Upper lobe of left lung (tissue), 4 donors: ENCODE results near the gene EDN2.

ENCODE experiments used
- EP300 ChIP-seq, 4 donors: sonication (generic); formaldehyde crosslinking; IDR thresholded peaks; one replicate each; pipeline ENCODE4 v1.5.1; 2017; ENCODE audit warnings: antibody characterized with exemption in 4 of 4, control low read depth in 2 of 4
- POLR2A ChIP-seq, 4 donors: fragments of 450-650 bp; IDR thresholded peaks; one replicate each; pipeline ENCODE4 v1.5.1; 2016 to 2017; ENCODE audit warnings: antibody characterized with exemption in 4 of 4, mild to moderate bottlenecking in 2 of 4
- POLR2AphosphoS5 ChIP-seq, 2 donors: sonication (generic); formaldehyde crosslinking; IDR thresholded peaks; one replicate each; pipeline ENCODE4 v1.5.1; 2017; ENCODE audit warnings: antibody characterized with exemption in 2 of 2
- TF ChIP-seq, protein P1 (sequence below), 6 experiments: fragments of 450-650 bp in 4 of 6; fragments of 200-600 bp in 2 of 6; sonication (generic) in 2 of 6; IDR thresholded peaks; one replicate each; pipeline ENCODE4 v1.5.1; 2016 to 2019; ENCODE audit warnings: antibody characterized with exemption in 6 of 6

GRCh38 chr1:41488040-41488951 lies 3.8 kb upstream of the EDN2 start:
- TF ChIP-seq, protein P1, sequence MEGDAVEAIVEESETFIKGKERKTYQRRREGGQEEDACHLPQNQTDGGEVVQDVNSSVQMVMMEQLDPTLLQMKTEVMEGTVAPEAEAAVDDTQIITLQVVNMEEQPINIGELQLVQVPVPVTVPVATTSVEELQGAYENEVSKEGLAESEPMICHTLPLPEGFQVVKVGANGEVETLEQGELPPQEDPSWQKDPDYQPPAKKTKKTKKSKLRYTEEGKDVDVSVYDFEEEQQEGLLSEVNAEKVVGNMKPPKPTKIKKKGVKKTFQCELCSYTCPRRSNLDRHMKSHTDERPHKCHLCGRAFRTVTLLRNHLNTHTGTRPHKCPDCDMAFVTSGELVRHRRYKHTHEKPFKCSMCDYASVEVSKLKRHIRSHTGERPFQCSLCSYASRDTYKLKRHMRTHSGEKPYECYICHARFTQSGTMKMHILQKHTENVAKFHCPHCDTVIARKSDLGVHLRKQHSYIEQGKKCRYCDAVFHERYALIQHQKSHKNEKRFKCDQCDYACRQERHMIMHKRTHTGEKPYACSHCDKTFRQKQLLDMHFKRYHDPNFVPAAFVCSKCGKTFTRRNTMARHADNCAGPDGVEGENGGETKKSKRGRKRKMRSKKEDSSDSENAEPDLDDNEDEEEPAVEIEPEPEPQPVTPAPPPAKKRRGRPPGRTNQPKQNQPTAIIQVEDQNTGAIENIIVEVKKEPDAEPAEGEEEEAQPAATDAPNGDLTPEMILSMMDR (IDR thresholded peaks at IDR 0.05) = no peak
- TF ChIP-seq EP300 (IDR thresholded peaks at IDR 0.05) (no peak), POLR2A (IDR thresholded peaks at IDR 0.05) (no peak), POLR2AphosphoS5 (IDR thresholded peaks at IDR 0.05) (no peak)
